Measurements from ENCODE around the gene ENPP6. TPM values are rescaled to one million over a fixed set of nuclear protein-coding genes. Genes with fewer than 3 reads are reported as not detected.

Gene ENPP6
- total and polyA plus RNA-seq, 2 experiments from 2014 or later = 0.11 TPM; not detected in 1

- peak overlapping the region; percentile 73 for H3K4me2 ChIP-seq
- H3K4me3 ChIP-seq = peak overlapping the region; percentile 31; the same call in 1 of the 2 replicates
- peak overlapping the region; percentile 89 for H2AFZ ChIP-seq
- H3F3A ChIP-seq (replicated peaks; ENCODE audit: low read depth) = no peaks in the 10 kb centered on the region; the same call in none of the 2 replicates
- no peaks in the 10 kb centered on the region for H3K9me3 Mint-ChIP-seq
- H3K27ac ChIP-seq (ENCODE audit: low read depth) = 0 out of 2 replicates have a peak overlapping the region, but pooled peaks have one; percentile 8
- TF ChIP-seq ZNF462 (CRISPR knock-in tag; IDR thresholded peaks at IDR 0.05) (peak; percentile 34; the same call in 1 of the 2 replicates), POLR2AphosphoS5 (IDR thresholded peaks at IDR 0.05; ENCODE audit: low read depth) (no peak), ZNF114 (CRISPR knock-in tag; IDR thresholded peaks at IDR 0.05) (no peak), REST (IDR thresholded peaks at IDR 0.05; ENCODE audit: unreplicated experiment) (no peak), EZH2 (IDR thresholded peaks at IDR 0.05; ENCODE audit: low read depth, unreplicated experiment) (no peak), EZH2phosphoT487 (IDR thresholded peaks at IDR 0.05; ENCODE audit: unreplicated experiment) (no peak), ZNF331 (CRISPR knock-in tag; IDR thresholded peaks at IDR 0.05; ENCODE audit: low read depth) (no peak), STAT1 (IDR thresholded peaks at IDR 0.05; ENCODE audit: unreplicated experiment) (no peak), ETS1 (IDR thresholded peaks at IDR 0.05) (no peak), CTCF (conservative IDR thresholded peaks at IDR 0.05; ENCODE audit: low read depth in 2 of 2) (peak; percentile 84 to 89), NANOG (IDR thresholded peaks at IDR 0.05; ENCODE audit: borderline replicate concordance) (no peak), CREB1 (CRISPR knock-in tag; IDR thresholded peaks at IDR 0.05; ENCODE audit: low read depth) (0 out of 2 replicates have a peak, but pooled peaks have one; percentile 2)
- H3K79me2 ChIP-seq (replicated peaks; ENCODE audit: insufficient read depth) = no peaks in the 10 kb centered on the region
- H3K36me3 Mint-ChIP-seq (ENCODE audit: low read depth) = no peaks in the 10 kb centered on the region
- peaks cover 63% of the 10 kb centered on the region for H3K4me1 Mint-ChIP-seq
- peak; percentile 86 for ATAC-seq
- H3K4me1 ChIP-seq (ENCODE audit: insufficient read depth) = peaks cover 31% of the 10 kb centered on the region
- H3K27me3 ChIP-seq (ENCODE audit: insufficient read depth) = no peaks in the 10 kb centered on the region
- H4K20me1 ChIP-seq (replicated peaks; ENCODE audit: insufficient read depth) = no peaks in the 10 kb centered on the region
- H3K27me3 Mint-ChIP-seq (ENCODE audit: insufficient read depth, low read depth, poor library complexity) = peaks cover 24% of the 10 kb centered on the region
- no peak overlapping the region for H3K27ac Mint-ChIP-seq
- DNase-seq (ENCODE audit: low spot score) = peak; percentile 86
- H3K9me2 ChIP-seq (ENCODE audit: insufficient read depth) = no peaks in the 10 kb centered on the region
- no peaks in the 10 kb centered on the region for H3K36me3 ChIP-seq (ENCODE audit: insufficient read depth)
- peak overlapping the region; percentile 44 for H3K4me3 Mint-ChIP-seq
Observed at GRCh38 chr4:184168406-184169019, 49.2 kb downstream of the ENPP6 start.
